Activated CD8-positive, alpha-beta memory T cell treated with anti-CD3 and anti-CD28 coated beads, Interleukin-2, amount 10 ng/mL, durations not matched to agents 7 days and 5 days (primary cell): ENCODE results near the gene RBM20. TPM values are rescaled to one million over a fixed set of nuclear protein-coding genes. Genes with fewer than 3 reads are reported as not detected.
A peak's percentile ranks its signal among the peaks of the same experiment; 100 is the strongest.
"Not testable (repeated sequence)": the region's sequence is repeated elsewhere in the genome, so short reads cannot be mapped to it uniquely, and the experiment has no call there.

Experiments used
- ATAC-seq: fragments of 150-1000 bp; cut with Tn5 transposase; one replicate; pipeline ENCODE4 v1.10.0; 2021; ENCODE audit warnings: moderate library complexity
- CTCF ChIA-PET: fragments of 350-600 bp; sonication (Branson Sonifier 250); formaldehyde crosslinking; loops from one replicate; lab custom pipeline; 2021; ENCODE audit warnings: antibody characterized with exemption; lab: Charles Lee
- DNase-seq: peaks from one replicate; pipeline ENCODE4 v3.0.0-alpha.2; 2020
- H3K27ac Mint-ChIP-seq: one replicate; pipeline ENCODE4 v1.8.0; 2021; ENCODE audit warnings: mild to moderate bottlenecking, mixed read lengths
- H3K27me3 Mint-ChIP-seq: one replicate; pipeline ENCODE4 v1.8.0; 2021; ENCODE audit warnings: mixed read lengths
- H3K36me3 Mint-ChIP-seq: one replicate; pipeline ENCODE4 v1.8.0; 2021; ENCODE audit warnings: mild to moderate bottlenecking, mixed read lengths
- H3K4me1 Mint-ChIP-seq: one replicate; pipeline ENCODE4 v1.8.0; 2021; ENCODE audit warnings: mixed read lengths
- H3K4me3 Mint-ChIP-seq: one replicate; pipeline ENCODE4 v1.8.0; 2021; ENCODE audit warnings: mild to moderate bottlenecking, moderate library complexity, mixed read lengths
- H3K9me3 Mint-ChIP-seq: one replicate; pipeline ENCODE4 v1.8.0; 2022; ENCODE audit warnings: low read depth, mixed read lengths
- total RNA-seq, 2 experiments: library from RNA; stranded (reverse); gene quantifications; one replicate each; pipeline ENCODE4 v1.2.3, GENCODE V29; 2021

Gene RBM20
- total RNA-seq = under 1 TPM; 0.06 to 0.07 TPM

- Mint-ChIP-seq H3K9me3 (no peaks in the 10 kb centered on the region), H3K27ac (peak within 1 kb of the TSS; percentile 18), H3K27me3 (peaks cover 75% of the 10 kb centered on the region), H3K36me3 (no peaks in the 10 kb centered on the region), H3K4me3 (peak within 1 kb of the TSS; percentile 70), H3K4me1 (peaks cover 19% of the 10 kb centered on the region)
- peak; percentile 71 for ATAC-seq
- CTCF ChIA-PET = interaction anchor here (3.4 kb wide), 1 partner anchor 28 kb away, joined by 15 read pairs; no protein-coding TSS in a partner anchor
- DNase-seq = no peak
Measured at GRCh38 chr10:110643653-110644597, at the start of gene RBM20. Gene RBM20, plus strand, starts transcription at chr10:110644336. Its CDS starts 119 bp downstream, at chr10:110644455.

- ATAC-seq (no peak), DNase-seq (no peak)
- no peak overlapping the region for H3K4me3 Mint-ChIP-seq
- H3K36me3 Mint-ChIP-seq = peaks cover 47% of the 10 kb centered on the region
- no peaks in the 10 kb centered on the region for H3K9me3 Mint-ChIP-seq
- no peaks in the 10 kb centered on the region for H3K27me3 Mint-ChIP-seq
- no peak overlapping the region for H3K27ac Mint-ChIP-seq
- CTCF ChIA-PET = interaction anchor here (0.9 to 1.5 kb wide), 4 partner anchors 11 to 459 kb away, joined by 3 to 5 read pairs (median 4); no protein-coding TSS in a partner anchor
- H3K4me1 Mint-ChIP-seq = peaks cover 1% of the 10 kb centered on the region
Measured at GRCh38 chr10:110597476-110597875, 46.7 kb upstream of the RBM20 start.

GRCh38 chr10:110600487-110601101, 43.5 kb upstream of the RBM20 start:
- peaks cover 1% of the 10 kb centered on the region for H3K4me1 Mint-ChIP-seq
- peaks cover 43% of the 10 kb centered on the region for H3K36me3 Mint-ChIP-seq
- peak; percentile 55 for DNase-seq
- ATAC-seq = peak; percentile 71
- CTCF ChIA-PET = interaction anchor here (0.6 to 3.6 kb wide), 14 partner anchors 8 to 433 kb away, joined by 3 to 42 read pairs (median 5); partner anchors contain the start of gene SMNDC1
- no peak overlapping the region for H3K4me3 Mint-ChIP-seq
- no peaks in the 10 kb centered on the region for H3K9me3 Mint-ChIP-seq
- no peaks in the 10 kb centered on the region for H3K27me3 Mint-ChIP-seq
- H3K27ac Mint-ChIP-seq = peak overlapping the region; percentile 11

GRCh38 chr10:110601581-110601980, 42.6 kb upstream of the RBM20 start:
- H3K36me3 Mint-ChIP-seq = peaks cover 39% of the 10 kb centered on the region
- ATAC-seq = no peak

GRCh38 chr10:110608087-110608486, 36.0 kb upstream of the RBM20 start:
- Mint-ChIP-seq H3K36me3 (peaks cover 13% of the 10 kb centered on the region), H3K27me3 (no peaks in the 10 kb centered on the region), H3K27ac (no peak overlapping the region), H3K4me1 (peaks cover 22% of the 10 kb centered on the region), H3K9me3 (no peaks in the 10 kb centered on the region), H3K4me3 (no peak overlapping the region)
- no peak for DNase-seq
- no peak for ATAC-seq
- CTCF ChIA-PET = interaction anchor here (0.7 to 3.3 kb wide), 9 partner anchors 8 to 301 kb away, joined by 3 to 14 read pairs (median 6); no protein-coding TSS in a partner anchor

More at GRCh38 chr10:110601581-110601980, 42.6 kb upstream of the RBM20 start:
- H3K27me3 Mint-ChIP-seq = no peaks in the 10 kb centered on the region
- CTCF ChIA-PET = interaction anchor here (1.1 to 3.6 kb wide), 3 partner anchors 12 to 296 kb away, joined by 4 to 42 read pairs (median 23); partner anchors contain the start of gene SMNDC1
- no peak for DNase-seq
- H3K9me3 Mint-ChIP-seq = no peaks in the 10 kb centered on the region
- no peak overlapping the region for H3K4me3 Mint-ChIP-seq
- peaks cover 1% of the 10 kb centered on the region for H3K4me1 Mint-ChIP-seq
- H3K27ac Mint-ChIP-seq = no peak overlapping the region

- Mint-ChIP-seq H3K9me3 (no peaks in the 10 kb centered on the region), H3K27me3 (no peaks in the 10 kb centered on the region), H3K4me1 (peaks cover 37% of the 10 kb centered on the region), H3K27ac (no peak overlapping the region), H3K4me3 (no peak overlapping the region), H3K36me3 (peaks cover 7% of the 10 kb centered on the region)
- DNase-seq = no peak
- no peak for ATAC-seq
- CTCF ChIA-PET = interaction anchor here (0.9 to 3.3 kb wide), 7 partner anchors 10 to 304 kb away, joined by 3 to 14 read pairs (median 9); no protein-coding TSS in a partner anchor
Measured at GRCh38 chr10:110609605-110610004, 34.5 kb upstream of the RBM20 start.

- Mint-ChIP-seq H3K4me3 (no peak overlapping the region), H3K9me3 (no peaks in the 10 kb centered on the region), H3K27ac (no peak overlapping the region), H3K27me3 (no peaks in the 10 kb centered on the region), H3K36me3 (no peaks in the 10 kb centered on the region), H3K4me1 (peaks cover 43% of the 10 kb centered on the region)
- ATAC-seq = peak; percentile 54
- peak; percentile 66 for DNase-seq
- CTCF ChIA-PET = interaction anchor here (0.6 to 3.0 kb wide), 20 partner anchors 11 to 312 kb away, joined by 3 to 37 read pairs (median 4); no protein-coding TSS in a partner anchor
Measured at GRCh38 chr10:110610308-110610774, 33.8 kb upstream of the RBM20 start.

- not testable (repeated sequence) for DNase-seq, H3K36me3 Mint-ChIP-seq, H3K27me3 Mint-ChIP-seq, H3K4me3 Mint-ChIP-seq, H3K27ac Mint-ChIP-seq, ATAC-seq, H3K9me3 Mint-ChIP-seq
- H3K4me1 Mint-ChIP-seq = peaks cover 47% of the 10 kb centered on the region
- CTCF ChIA-PET = interaction anchor here (0.6 to 3.0 kb wide), 20 partner anchors 10 to 312 kb away, joined by 3 to 37 read pairs (median 4); no protein-coding TSS in a partner anchor
Measured at GRCh38 chr10:110610781-110611180, 33.4 kb upstream of the RBM20 start.

- no peak for ATAC-seq
- H3K36me3 Mint-ChIP-seq = no peaks in the 10 kb centered on the region
- CTCF ChIA-PET = interaction anchor here (0.7 to 3.0 kb wide), 5 partner anchors 13 to 307 kb away, joined by 3 to 37 read pairs (median 4); no protein-coding TSS in a partner anchor
- no peak overlapping the region for H3K4me3 Mint-ChIP-seq
- H3K9me3 Mint-ChIP-seq = no peaks in the 10 kb centered on the region
- peaks cover 49% of the 10 kb centered on the region for H3K4me1 Mint-ChIP-seq
- DNase-seq = no peak
- no peaks in the 10 kb centered on the region for H3K27me3 Mint-ChIP-seq
- no peak overlapping the region for H3K27ac Mint-ChIP-seq
Measured at GRCh38 chr10:110612087-110612486, 32.0 kb upstream of the RBM20 start.

GRCh38 chr10:110612629-110613028, 31.5 kb upstream of the RBM20 start:
- no peaks in the 10 kb centered on the region for H3K9me3 Mint-ChIP-seq
- no peaks in the 10 kb centered on the region for H3K27me3 Mint-ChIP-seq
- no peaks in the 10 kb centered on the region for H3K36me3 Mint-ChIP-seq
- no peak for ATAC-seq
- no peak overlapping the region for H3K27ac Mint-ChIP-seq
- H3K4me3 Mint-ChIP-seq = no peak overlapping the region
- peaks cover 51% of the 10 kb centered on the region for H3K4me1 Mint-ChIP-seq
- CTCF ChIA-PET = interaction anchor here (0.8 to 3.0 kb wide), 3 partner anchors 13 to 307 kb away, joined by 3 to 37 read pairs (median 4); no protein-coding TSS in a partner anchor
- DNase-seq = no peak

GRCh38 chr10:110613341-110613995, 30.7 kb upstream of the RBM20 start:
- DNase-seq = no peak
- no peak overlapping the region for H3K4me3 Mint-ChIP-seq
- no peak overlapping the region for H3K27ac Mint-ChIP-seq
- no peaks in the 10 kb centered on the region for H3K27me3 Mint-ChIP-seq
- CTCF ChIA-PET = interaction anchor here (0.7 to 1.2 kb wide), 2 partner anchors 59 to 307 kb away, joined by 3 to 5 read pairs; no protein-coding TSS in a partner anchor
- no peaks in the 10 kb centered on the region for H3K9me3 Mint-ChIP-seq
- no peaks in the 10 kb centered on the region for H3K36me3 Mint-ChIP-seq
- peaks cover 57% of the 10 kb centered on the region for H3K4me1 Mint-ChIP-seq
- no peak for ATAC-seq

- H3K36me3 Mint-ChIP-seq = no peaks in the 10 kb centered on the region
- ATAC-seq = peak; percentile 59
- H3K4me3 Mint-ChIP-seq = no peak overlapping the region
- no peak overlapping the region for H3K27ac Mint-ChIP-seq
- H3K9me3 Mint-ChIP-seq = no peaks in the 10 kb centered on the region
- CTCF ChIA-PET = interaction anchor here (0.7 to 1.6 kb wide), 3 partner anchors 14 to 307 kb away, joined by 3 to 5 read pairs (median 3); no protein-coding TSS in a partner anchor
- DNase-seq = peak; percentile 63
- H3K27me3 Mint-ChIP-seq = no peaks in the 10 kb centered on the region
- peaks cover 59% of the 10 kb centered on the region for H3K4me1 Mint-ChIP-seq
Measured at GRCh38 chr10:110613996-110614495, 30.1 kb upstream of the RBM20 start.
